ENCODE data around the gene STAC3. TPM values are rescaled to one million over a fixed set of nuclear protein-coding genes. Genes with fewer than 3 reads are reported as not detected.

Gene STAC3
- total RNA-seq, 1 experiment from 2014 or later, result 3.3 TPM

DNA sequence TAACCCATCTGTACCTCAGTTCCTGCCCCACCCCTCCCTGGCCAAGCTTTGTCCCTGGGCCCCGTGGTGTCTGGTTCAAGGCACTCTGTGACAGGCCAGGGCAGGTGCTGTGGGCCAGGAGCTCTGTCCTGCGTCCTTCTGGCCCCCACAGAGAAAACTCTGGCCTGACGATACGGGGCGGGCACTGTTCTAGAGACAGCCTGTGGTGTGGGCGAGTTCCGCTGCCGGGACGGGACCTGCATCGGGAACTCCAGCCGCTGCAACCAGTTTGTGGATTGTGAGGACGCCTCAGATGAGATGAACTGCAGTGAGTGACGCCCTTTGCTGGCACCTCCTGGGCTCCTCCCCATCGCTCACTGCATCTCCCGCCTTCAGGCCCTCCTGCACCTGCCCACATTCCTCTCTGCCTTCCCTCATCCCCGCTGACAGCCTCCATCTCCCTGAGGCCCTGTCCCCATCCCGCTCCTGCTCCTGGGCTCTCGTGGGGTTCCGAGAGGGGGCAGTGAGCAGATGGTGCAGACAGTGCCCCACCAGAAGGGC, 57.2 kb downstream of the STAC3 start:
- no peak for ATAC-seq
- Mint-ChIP-seq H3K9me3 (peaks cover 5% of the 10 kb centered on the region; the same call in 1 of the 2 replicates), H3K36me3 (peaks cover 74% of the 10 kb centered on the region), H3K4me3 (no peak overlapping the region), H3K4me1 (no peaks in the 10 kb centered on the region), H3K27ac (peak overlapping the region; percentile 53; the same call in 1 of the 2 replicates), H3K27me3 (ENCODE audit: low read depth) (no peaks in the 10 kb centered on the region)
- no peak for DNase-seq (ENCODE audit: low spot score)
- TF ChIP-seq MYBL2 (CRISPR knock-in tag; IDR thresholded peaks at IDR 0.05) (no peak), CBFB (CRISPR knock-in tag; IDR thresholded peaks at IDR 0.05; ENCODE audit: low read depth) (no peak), JUN (CRISPR knock-in tag; IDR thresholded peaks at IDR 0.05) (no peak), OVOL2 (CRISPR knock-in tag; IDR thresholded peaks at IDR 0.05; ENCODE audit: borderline replicate concordance) (no peak), TCF7 (CRISPR knock-in tag; IDR thresholded peaks at IDR 0.05; ENCODE audit: low read depth) (no peak), ZNF263 (CRISPR knock-in tag; IDR thresholded peaks at IDR 0.05; ENCODE audit: low read depth) (no peak), TP53 (CRISPR knock-in tag; IDR thresholded peaks at IDR 0.05) (no peak), ZNF671 (CRISPR knock-in tag; IDR thresholded peaks at IDR 0.05) (no peak), RORB (CRISPR knock-in tag; IDR thresholded peaks at IDR 0.05) (no peak), ZNF121 (CRISPR knock-in tag; IDR thresholded peaks at IDR 0.05) (no peak), NFE2L1 (CRISPR knock-in tag; IDR thresholded peaks at IDR 0.05) (no peak), KAT7 (CRISPR knock-in tag; IDR thresholded peaks at IDR 0.05; ENCODE audit: borderline replicate concordance) (no peak), NFATC4 (CRISPR knock-in tag; IDR thresholded peaks at IDR 0.05) (no peak), ZNF232 (CRISPR knock-in tag; IDR thresholded peaks at IDR 0.05) (no peak)
- TF ChIP-seq, protein P1, sequence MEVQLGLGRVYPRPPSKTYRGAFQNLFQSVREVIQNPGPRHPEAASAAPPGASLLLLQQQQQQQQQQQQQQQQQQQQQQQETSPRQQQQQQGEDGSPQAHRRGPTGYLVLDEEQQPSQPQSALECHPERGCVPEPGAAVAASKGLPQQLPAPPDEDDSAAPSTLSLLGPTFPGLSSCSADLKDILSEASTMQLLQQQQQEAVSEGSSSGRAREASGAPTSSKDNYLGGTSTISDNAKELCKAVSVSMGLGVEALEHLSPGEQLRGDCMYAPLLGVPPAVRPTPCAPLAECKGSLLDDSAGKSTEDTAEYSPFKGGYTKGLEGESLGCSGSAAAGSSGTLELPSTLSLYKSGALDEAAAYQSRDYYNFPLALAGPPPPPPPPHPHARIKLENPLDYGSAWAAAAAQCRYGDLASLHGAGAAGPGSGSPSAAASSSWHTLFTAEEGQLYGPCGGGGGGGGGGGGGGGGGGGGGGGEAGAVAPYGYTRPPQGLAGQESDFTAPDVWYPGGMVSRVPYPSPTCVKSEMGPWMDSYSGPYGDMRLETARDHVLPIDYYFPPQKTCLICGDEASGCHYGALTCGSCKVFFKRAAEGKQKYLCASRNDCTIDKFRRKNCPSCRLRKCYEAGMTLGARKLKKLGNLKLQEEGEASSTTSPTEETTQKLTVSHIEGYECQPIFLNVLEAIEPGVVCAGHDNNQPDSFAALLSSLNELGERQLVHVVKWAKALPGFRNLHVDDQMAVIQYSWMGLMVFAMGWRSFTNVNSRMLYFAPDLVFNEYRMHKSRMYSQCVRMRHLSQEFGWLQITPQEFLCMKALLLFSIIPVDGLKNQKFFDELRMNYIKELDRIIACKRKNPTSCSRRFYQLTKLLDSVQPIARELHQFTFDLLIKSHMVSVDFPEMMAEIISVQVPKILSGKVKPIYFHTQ (CRISPR knock-in tag; IDR thresholded peaks at IDR 0.05), result no peak
- TF ChIP-seq, protein P2, sequence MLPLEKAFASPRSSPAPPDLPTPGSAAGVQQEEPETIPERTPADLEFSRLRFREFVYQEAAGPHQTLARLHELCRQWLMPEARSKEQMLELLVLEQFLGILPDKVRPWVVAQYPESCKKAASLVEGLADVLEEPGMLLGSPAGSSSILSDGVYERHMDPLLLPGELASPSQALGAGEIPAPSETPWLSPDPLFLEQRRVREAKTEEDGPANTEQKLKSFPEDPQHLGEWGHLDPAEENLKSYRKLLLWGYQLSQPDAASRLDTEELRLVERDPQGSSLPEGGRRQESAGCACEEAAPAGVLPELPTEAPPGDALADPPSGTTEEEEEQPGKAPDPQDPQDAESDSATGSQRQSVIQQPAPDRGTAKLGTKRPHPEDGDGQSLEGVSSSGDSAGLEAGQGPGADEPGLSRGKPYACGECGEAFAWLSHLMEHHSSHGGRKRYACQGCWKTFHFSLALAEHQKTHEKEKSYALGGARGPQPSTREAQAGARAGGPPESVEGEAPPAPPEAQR (CRISPR knock-in tag; IDR thresholded peaks at IDR 0.05), result no peak
- TF ChIP-seq, protein P3, sequence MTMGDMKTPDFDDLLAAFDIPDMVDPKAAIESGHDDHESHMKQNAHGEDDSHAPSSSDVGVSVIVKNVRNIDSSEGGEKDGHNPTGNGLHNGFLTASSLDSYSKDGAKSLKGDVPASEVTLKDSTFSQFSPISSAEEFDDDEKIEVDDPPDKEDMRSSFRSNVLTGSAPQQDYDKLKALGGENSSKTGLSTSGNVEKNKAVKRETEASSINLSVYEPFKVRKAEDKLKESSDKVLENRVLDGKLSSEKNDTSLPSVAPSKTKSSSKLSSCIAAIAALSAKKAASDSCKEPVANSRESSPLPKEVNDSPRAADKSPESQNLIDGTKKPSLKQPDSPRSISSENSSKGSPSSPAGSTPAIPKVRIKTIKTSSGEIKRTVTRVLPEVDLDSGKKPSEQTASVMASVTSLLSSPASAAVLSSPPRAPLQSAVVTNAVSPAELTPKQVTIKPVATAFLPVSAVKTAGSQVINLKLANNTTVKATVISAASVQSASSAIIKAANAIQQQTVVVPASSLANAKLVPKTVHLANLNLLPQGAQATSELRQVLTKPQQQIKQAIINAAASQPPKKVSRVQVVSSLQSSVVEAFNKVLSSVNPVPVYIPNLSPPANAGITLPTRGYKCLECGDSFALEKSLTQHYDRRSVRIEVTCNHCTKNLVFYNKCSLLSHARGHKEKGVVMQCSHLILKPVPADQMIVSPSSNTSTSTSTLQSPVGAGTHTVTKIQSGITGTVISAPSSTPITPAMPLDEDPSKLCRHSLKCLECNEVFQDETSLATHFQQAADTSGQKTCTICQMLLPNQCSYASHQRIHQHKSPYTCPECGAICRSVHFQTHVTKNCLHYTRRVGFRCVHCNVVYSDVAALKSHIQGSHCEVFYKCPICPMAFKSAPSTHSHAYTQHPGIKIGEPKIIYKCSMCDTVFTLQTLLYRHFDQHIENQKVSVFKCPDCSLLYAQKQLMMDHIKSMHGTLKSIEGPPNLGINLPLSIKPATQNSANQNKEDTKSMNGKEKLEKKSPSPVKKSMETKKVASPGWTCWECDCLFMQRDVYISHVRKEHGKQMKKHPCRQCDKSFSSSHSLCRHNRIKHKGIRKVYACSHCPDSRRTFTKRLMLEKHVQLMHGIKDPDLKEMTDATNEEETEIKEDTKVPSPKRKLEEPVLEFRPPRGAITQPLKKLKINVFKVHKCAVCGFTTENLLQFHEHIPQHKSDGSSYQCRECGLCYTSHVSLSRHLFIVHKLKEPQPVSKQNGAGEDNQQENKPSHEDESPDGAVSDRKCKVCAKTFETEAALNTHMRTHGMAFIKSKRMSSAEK (CRISPR knock-in tag; IDR thresholded peaks at IDR 0.05; ENCODE audit: borderline replicate concordance), result no peak
- TF ChIP-seq, protein P4, sequence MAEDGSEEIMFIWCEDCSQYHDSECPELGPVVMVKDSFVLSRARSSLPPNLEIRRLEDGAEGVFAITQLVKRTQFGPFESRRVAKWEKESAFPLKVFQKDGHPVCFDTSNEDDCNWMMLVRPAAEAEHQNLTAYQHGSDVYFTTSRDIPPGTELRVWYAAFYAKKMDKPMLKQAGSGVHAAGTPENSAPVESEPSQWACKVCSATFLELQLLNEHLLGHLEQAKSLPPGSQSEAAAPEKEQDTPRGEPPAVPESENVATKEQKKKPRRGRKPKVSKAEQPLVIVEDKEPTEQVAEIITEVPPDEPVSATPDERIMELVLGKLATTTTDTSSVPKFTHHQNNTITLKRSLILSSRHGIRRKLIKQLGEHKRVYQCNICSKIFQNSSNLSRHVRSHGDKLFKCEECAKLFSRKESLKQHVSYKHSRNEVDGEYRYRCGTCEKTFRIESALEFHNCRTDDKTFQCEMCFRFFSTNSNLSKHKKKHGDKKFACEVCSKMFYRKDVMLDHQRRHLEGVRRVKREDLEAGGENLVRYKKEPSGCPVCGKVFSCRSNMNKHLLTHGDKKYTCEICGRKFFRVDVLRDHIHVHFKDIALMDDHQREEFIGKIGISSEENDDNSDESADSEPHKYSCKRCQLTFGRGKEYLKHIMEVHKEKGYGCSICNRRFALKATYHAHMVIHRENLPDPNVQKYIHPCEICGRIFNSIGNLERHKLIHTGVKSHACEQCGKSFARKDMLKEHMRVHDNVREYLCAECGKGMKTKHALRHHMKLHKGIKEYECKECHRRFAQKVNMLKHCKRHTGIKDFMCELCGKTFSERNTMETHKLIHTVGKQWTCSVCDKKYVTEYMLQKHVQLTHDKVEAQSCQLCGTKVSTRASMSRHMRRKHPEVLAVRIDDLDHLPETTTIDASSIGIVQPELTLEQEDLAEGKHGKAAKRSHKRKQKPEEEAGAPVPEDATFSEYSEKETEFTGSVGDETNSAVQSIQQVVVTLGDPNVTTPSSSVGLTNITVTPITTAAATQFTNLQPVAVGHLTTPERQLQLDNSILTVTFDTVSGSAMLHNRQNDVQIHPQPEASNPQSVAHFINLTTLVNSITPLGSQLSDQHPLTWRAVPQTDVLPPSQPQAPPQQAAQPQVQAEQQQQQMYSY (CRISPR knock-in tag; IDR thresholded peaks at IDR 0.05), result no peak
- CTCF ChIA-PET, result no interaction called here
- POLR2A ChIA-PET, result no interaction called here

Small RNA genes within 50 kb of the gene (microRNA-seq; reads per million reads assigned to microRNA genes)
- 4.5 reads per million, percentile 11 among the genes with 10 or more reads in this experiment for gene MIR1228 (ENCODE audit: borderline number of aligned reads)

Other genes starting within 250 kb of the STAC3 start
- gene ZBTB39, start 244.6 kb downstream of the STAC3 start, total RNA-seq (2021), result 20.2 to 23.0 TPM (median 22.5 TPM) in 3 replicates
- gene TAC3, start 234.7 kb downstream of the STAC3 start, total RNA-seq (2021), result 4.1 to 6.8 TPM (median 6.1 TPM) in 3 replicates
- gene MYO1A, start 201.1 kb downstream of the STAC3 start, total RNA-seq (2021), result 0.32 to 0.87 TPM (median 0.71 TPM) in 3 replicates
- 38.3 to 41.9 TPM (median 39.6 TPM) in 3 replicates for gene NEMP1, start 172.4 kb downstream of the STAC3 start, total RNA-seq (2021)
- gene NAB2, start 162.1 kb downstream of the STAC3 start, total RNA-seq (2021), result 16.5 to 20.5 TPM (median 17.2 TPM) in 3 replicates
- 47.0 to 50.0 TPM (median 48.9 TPM) in 3 replicates for gene STAT6, start 139.8 kb downstream of the STAC3 start, total RNA-seq (2021)
- 107 to 120 TPM (median 112 TPM) in 3 replicates for gene LRP1, start 122.7 kb downstream of the STAC3 start, total RNA-seq (2021)
- not detected in 3 replicates for gene LRP1-AS, start 103.6 kb downstream of the STAC3 start, total RNA-seq (2021)
- gene NXPH4, start 34.4 kb downstream of the STAC3 start, total RNA-seq (2021), result 3.7 to 4.9 TPM (median 4.4 TPM) in 3 replicates
- gene SHMT2, start 21.5 kb downstream of the STAC3 start, total RNA-seq (2021), result 262 to 297 TPM (median 265 TPM) in 3 replicates
- 34.7 to 39.8 TPM (median 37.5 TPM) in 3 replicates for gene R3HDM2, start 179.9 kb upstream of the STAC3 start, total RNA-seq (2021)
- 0.09 to 0.20 TPM (median 0.16 TPM) in 3 replicates for gene INHBC, start 183.6 kb upstream of the STAC3 start, total RNA-seq (2021)
- 3.2 to 5.0 TPM (median 3.3 TPM) in 3 replicates for gene INHBE, start 204.1 kb upstream of the STAC3 start, total RNA-seq (2021)
- gene GLI1, start 208.6 kb upstream of the STAC3 start, total RNA-seq (2021), result 16.2 to 19.1 TPM (median 16.7 TPM) in 3 replicates
- 3.6 to 3.9 TPM (median 3.8 TPM) in 3 replicates for gene ARHGAP9, start 228.7 kb upstream of the STAC3 start, total RNA-seq (2021)
- gene MARS1, start 236.9 kb upstream of the STAC3 start, total RNA-seq (2021), result 283 to 367 TPM (median 314 TPM) in 3 replicates